CD4-positive, alpha-beta T cell treated with Interferon alpha-2 for 1 hour (primary cell): Measurements from ENCODE around the gene TTLL6.
"Not testable (repeated sequence)": the region's sequence is repeated elsewhere in the genome, so short reads cannot be mapped to it uniquely, and the experiment has no call there.

Experiments
- DNase-seq, 2 donors: peaks; one replicate each; pipeline ENCODE4 v3.0.0-alpha.2; 2020 to 2022

The TTLL6 gene

DNA sequence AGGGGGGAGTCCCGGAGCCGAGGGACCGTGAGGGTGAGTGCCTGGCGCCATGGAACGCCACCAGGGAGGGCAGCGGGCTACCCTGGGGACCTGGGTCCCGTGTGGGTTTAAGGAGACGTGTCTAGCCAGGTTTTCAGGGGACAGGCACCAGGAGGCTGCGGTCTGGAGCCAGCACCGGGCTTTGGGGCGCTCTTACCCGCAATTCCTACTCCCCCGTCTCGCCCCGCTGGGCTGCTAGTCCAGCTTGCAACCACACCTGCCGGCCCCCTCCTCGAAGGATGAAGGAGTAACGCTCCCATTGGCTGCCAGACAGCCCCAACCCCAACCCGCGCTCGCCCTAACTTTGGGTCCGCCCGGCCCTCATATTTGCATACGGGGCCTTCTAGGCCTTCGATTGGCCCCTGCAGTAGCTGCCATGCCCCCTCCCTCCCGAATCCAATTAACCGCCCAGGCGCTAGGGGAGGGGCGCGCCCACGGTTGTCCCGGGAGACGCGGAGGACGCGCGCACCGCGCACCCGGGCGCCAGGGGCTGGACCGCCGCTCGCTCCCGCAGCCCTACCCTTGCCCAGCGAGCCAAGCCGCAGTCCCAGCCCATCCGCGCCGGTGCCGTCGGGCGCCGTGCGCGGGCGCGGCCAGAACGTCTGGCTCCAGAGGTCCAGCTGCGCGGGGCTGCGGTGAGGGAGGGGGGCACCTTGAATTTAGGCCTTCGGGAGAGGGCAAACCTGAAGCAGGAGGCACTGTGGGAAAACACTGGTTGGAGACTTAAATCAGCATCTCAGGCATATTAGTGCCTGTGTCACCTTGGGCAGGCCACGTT is at the start of gene TTLL6:
Gene TTLL6, minus strand, starts transcription at position 456 of the 817 bp plus-strand sequence. Its CDS starts 157 bp downstream, at position 299.
- peak; percentile 71 to 84 for DNase-seq

DNA sequence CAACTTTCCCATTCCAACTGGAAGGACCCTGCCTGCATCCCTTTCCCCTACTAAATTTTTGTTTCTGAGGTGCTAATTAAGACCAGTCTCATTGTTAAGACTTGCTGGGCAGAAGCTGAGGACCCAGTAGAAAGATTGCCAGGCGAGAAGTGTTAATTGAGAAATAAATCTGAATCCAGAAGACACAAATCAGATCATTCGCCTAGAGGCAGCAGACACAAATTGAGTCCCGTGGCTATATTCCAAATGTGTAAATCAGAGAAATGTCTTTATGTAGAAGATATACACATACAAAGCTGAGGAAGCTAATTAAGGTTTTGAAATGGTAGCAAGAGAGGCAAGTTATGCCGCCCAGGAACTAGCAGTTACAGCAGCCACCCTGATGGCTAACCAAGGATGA is 43.4 kb upstream of the TTLL6 start:
- no peak for DNase-seq

DNA sequence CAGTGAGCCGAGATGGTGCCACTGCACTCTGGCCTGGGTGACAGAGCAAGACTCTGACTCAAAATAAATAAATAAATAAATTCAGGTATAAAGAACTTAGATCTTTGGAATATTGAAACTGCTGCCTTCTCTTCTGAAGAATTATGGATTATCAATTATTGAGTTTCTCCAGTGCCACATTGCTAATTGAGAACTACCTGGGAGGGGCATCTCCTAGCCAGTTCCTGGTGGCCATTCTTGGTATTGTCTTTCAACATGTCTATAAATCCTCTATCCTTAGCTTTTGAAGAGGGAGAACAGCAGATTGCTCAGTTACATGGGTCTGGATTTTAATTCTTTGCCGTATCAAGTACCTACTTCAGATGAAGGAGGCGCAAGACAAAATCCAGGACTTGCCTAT is 43.0 kb upstream of the TTLL6 start:
- no peak for DNase-seq

DNA sequence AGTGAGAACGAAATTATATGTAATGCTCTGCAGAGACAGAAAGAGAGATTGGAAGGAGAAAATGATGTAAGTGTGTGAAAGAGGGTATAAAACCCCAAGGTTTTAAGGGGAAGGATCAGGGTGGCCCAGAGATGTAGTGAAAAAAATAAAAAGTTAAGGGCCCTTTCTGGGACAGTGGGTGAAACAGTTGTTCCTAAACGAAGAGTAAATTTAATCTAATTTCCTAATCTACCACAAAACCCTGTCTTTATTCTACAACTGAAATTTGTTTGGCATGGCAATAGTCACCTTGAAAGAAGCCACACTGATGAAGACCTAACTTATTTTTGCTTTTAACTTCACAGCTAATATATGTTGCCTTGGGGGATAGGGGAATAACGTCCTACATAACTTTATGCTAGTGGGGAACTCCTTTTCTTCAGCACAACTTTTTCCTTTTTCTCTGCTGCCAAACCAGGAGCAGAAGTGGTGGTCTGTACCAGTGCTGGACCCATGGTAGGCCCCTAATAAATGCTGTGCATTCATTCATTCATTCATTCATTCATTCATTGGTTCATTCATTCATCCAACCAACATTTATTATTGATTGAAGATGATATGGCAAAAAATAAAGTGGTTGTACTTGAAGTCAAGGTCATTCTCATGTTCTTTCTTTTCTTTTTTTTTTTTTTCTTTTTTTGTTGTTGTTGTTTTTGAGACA is 39.2 kb upstream of the TTLL6 start:
- no peak for DNase-seq

DNA sequence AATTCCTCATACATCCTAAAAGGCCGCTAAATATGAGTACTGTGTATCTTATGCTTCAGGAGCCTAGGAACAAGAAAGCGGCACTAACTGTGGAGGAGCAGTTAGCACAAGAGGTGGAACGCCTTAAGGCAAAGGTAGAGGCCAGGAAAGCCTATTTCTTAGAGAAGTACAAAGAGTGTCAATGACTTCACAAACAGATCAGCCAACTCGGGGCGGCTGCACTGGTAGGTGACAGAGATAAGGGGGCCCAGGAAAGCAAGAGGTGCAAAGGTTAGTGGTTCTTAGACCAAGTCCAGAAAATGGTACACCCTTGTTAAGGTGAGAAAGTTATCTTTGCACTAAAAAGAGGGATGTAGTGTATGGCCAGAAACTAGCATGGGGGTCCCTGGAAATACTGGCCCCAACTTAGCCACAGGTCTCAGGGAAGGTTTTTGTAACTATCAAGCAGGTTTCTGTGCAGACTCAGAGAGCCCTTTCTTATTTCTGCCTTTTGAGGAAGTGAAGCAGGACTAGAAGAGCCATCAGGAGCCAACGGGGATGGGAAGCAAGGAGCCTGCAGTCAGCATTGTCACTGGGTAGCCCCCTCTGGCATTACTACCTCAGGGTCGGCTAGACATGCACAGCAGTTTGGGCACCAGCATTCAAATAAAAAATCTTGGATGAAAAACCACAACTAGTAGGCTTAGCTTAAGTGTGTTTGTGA is 37.9 kb upstream of the TTLL6 start:
- DNase-seq = no peak

DNA sequence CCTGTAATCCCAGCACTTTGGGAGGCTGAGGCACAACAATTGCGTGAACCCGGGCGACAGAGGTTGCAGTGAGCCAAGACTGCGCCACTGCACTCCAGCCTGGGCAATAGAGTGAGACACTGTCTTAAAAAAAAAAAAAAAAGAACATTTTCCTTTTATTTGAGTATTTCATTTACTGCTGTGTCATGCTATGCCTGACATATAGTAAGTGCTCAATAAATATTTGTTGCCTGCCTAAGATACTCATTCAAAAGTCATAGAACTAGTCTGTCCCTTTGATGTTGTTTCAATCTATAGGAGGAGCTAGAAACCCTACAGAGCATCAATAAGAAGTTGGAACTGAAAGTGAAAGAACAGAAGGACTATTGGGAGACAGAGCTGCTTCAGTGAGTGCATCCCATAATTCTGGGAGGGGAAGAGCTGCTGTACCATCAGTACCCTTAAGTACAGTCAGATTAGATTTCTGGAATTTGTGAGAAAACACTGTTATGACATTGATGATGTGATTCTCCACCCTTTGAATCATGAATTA is 33.8 kb upstream of the TTLL6 start:
- DNase-seq = peak in 1 of 2 donors; percentile 31

DNA sequence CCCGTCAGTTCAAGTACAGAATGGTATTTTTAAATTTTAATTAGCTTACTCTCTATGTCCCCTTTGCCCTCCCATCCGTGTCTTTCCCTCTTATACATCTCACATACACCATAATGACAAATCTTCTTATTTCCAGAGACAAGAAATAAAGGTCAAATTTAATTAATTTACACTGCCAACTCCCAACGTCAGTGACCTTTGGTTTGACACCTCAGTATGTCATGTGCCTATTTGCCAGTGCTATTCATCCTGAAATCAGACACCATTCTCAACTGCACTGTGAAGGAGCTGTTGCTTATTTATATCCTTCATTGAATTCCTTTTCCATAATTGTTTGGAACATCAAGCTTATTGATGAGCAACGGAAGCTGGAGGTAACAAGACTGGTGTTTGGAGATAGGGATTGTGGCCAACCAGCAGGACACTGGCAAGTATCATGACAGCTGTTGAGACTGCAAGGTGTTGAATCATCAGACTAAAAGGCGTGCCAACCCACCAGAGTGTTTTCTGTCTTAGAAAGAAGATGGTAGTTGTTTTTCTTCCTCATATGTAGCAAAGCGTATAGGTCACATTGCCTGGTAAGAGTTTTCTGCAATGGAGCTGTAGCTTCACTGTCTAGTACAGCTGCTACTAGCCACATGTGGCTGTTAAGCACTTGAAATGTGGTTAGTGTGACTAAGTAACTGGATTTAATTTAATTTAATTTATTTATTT is 26.3 kb upstream of the TTLL6 start:
- no peak for DNase-seq

DNA sequence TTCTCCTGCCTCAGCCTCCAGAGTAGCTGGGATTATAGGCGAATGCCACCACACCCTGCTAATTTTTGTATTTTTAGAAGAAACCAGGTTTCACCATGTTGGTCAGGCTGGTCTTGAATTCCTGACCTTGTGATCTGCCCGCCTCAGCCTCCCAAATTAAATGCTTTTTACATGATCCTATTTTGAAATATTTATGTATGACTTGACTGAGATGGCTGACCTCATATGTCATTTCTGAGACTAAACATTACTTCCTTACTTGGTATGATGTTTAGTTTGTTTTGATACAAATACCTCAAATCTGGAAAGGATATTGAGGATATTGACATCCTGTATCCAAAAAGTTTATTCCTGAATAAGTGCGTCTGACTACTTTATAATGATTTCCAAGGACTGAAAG is 25.7 kb upstream of the TTLL6 start:
- DNase-seq = no peak

DNA sequence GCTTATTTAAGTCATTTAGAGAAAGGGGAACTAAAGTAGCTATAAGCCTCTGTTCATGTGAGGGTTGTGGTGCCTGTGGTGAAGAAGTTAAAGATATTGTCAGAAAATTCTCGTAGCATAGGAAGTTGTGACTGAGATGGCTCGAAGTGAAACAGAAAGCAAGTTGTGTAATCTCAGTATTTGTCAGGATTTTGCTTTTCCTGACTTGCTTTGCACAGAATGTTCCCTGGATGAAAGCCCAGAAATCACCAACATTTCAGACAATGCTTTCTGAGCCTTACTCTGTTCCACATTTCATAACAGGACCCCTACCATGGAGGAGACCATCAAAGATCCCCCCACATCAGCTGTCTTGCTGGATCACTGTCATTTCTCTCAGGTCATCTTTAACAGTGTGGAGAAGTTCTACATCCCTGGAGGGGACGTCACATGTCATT is 24.4 kb upstream of the TTLL6 start:
- DNase-seq = peak; percentile 26 to 69

DNA sequence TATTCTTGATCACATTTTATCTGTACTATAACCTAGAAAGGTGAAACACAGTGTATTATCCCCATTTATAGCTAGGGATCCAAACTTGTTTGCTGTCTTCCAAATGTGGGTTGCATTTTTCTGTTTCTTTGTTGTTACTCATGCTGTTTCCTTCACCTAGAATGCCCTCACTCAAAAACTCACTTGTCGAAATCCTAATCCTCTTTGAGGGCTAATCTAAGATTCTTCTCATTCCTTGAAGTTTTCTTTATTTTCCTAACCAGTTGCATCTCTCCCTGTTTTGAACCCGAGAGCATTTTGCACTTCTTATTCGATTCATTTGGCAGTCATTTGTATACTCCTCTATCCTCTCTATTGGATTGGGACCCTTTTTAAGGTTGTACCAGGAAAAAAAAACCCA is 23.4 kb upstream of the TTLL6 start:
- DNase-seq = no peak

DNA sequence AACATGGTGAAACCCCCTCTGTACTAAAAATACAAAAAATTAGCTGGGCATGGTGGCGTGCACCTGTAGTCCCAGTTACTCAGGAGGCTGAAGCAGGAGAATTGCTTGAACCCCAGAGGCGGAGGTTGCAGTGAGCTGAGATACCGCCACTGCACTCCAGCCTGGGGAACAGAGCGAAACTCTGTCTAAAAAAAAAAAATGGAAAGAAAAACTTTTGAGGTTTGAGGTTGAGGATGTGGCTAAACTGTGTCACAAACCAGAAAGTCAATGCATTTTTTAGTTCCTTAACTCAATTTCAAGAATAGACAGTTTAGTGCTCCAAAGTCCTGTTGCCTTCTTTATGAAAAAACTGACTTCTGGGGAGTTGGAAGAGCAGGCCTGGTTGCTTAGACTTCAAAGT is 20.4 kb upstream of the TTLL6 start:
- DNase-seq = peak in 1 of 2 donors; percentile 56

DNA sequence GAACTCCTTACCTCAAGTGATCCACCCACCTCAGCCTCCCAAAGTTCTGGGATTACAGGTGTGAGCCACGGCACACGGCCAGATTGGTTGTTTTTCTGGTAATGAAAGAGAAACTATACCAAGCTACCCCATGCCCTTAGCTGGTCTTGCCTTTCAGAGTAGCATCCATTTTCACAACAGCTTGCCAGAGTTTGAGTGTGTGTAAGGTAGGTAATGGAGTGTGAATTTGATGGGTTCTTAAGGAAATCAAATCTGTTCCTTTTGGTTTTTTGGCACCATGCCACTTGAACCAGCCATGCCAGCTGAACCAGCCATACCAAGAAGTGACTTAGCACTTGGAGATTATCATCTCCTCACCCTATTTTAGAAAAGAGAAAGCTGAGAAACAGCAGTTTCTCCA is 18.9 kb upstream of the TTLL6 start:
- peak in 1 of 2 donors; percentile 39 for DNase-seq

DNA sequence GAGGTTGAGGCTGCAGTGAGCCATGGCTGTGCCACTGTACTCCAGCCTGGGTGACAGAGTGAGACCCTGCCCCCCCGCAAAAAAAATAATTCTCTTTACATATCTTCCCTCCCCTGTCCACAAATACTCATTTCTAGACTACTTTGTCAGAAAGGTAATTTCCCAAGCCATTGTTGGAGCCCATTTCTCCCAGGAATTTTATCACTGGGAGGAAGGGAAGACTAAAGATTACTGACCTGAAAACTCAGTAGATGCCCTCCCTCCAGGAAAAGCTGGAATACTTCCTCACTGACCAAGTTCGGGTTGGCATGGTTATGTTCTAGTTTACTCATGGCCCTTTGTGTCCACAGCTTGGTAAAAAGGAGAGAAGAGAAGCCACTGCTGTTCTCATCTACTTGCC is 17.9 kb upstream of the TTLL6 start:
- no peak for DNase-seq

DNA sequence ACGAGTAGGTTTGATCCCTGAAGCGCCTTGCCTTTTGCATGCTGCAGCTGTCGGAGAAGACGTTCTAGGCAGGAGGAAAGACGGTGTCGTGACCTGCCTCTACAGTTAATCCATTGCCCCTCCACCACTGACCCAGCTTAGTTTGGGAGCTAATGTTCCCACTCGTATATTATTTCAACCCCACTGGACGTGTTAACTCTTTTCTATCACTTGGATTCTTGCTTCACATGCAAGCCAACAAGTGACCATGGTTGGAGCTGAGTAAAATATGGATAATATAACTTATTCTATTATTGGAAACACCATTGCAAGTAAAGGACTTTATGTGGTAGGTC is 14.5 kb upstream of the TTLL6 start:
- DNase-seq = no peak

DNA sequence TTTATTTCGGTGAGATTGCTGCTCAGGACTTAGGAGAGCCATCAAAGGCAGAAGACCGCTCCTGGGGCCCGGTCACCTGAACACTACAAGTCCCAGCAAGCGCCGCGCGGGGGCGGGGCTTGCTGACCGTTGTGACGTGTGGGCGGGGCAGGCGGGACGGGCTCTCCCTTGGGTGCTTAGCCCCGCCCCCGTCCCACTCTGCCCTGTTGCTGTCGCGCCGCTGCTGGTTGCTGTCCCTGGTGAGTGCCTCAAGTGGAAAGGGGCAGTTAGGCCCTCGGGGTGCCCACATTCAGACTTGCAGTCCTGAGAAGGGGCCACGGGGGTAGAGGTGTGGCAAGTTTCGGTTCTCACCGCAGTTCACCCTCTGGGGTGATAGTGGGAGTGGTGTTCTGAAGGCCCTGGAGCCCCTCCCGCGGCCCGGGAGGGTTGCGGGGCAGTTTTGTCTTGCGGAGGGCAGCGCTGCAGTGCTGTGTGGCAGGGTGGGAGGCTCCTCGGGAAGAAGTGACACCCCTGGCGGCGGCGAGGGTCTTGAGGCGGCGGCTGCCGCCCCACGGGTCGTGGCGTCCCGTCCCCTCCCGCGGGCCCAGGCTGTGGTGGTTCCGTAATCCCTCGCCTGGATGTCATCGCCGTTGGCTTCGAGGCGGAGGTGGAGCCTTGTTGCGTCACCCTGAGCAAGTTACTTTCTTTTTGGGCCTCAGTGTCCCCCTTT is 14.0 kb upstream of the TTLL6 start, which contains the start of gene CALCOCO2:
Gene CALCOCO2, plus strand, starts transcription at position 196 of the 709 bp plus-strand sequence. CDS start 10,673 bp downstream, outside the sequence.
- DNase-seq = peak; percentile 92 to 93

DNA sequence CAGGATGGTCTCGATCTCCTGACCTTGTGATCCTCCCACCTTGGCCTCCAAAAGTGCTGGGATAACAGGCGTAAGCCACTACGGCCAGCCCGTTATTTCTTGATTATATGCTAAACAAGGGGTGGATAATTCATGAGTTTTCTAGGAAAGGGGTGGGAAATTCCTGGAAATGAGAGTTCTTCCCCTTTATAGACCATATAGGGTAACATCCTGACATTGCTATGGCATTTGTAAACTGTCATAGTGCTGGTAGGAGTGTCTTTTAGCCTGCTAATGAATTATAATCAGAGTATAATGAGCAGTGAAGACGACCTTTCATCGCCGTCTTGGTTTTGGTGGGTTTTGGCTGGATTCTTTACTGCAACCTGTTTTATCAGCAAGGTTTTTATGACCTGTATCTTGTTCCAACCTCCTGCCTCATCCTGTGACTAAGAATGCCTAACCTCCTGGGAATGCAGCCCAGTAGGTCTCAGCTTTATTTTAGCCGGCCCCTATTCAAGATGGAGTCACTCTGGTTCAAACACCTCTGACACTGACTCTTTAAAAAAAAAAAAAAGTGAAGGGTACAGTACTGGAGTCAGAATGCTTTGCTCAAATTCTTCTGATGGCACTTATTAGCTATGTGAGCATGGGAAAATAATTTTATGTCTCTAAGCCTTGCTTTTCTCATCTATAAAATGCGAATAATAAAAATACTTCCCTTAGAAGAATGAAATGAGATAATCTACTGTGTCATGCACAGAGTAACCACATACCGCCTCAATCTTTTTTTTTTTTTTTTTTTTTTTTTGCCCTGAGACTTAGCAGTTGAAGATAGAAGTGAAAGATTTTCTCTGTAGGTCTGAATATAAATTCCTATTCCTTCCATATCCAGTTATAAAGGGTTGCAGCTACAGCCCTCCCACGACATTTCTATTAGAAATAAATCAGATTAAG is 8.7 kb upstream of the TTLL6 start:
- DNase-seq = no peak

DNA sequence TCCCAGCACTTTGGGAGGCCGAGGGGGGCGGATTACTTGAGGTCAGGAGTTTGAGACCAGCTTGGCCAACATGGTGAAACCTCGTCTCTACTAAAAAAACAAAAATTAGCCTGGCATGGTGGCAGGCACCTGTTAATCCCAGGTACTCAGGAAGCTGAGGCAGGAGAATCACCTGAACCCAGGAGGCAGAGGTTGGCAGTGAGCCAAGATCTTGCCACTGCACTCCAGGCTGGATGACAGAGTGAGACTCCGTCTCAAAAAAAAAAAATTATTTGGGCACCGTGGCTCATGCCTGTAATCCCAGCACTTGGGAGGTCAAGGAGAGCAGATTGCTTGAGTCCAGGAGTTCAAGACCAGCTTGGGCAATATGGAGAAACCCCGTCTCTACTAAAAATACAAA is 3.9 kb upstream of the TTLL6 start:
- not testable (repeated sequence) for DNase-seq

DNA sequence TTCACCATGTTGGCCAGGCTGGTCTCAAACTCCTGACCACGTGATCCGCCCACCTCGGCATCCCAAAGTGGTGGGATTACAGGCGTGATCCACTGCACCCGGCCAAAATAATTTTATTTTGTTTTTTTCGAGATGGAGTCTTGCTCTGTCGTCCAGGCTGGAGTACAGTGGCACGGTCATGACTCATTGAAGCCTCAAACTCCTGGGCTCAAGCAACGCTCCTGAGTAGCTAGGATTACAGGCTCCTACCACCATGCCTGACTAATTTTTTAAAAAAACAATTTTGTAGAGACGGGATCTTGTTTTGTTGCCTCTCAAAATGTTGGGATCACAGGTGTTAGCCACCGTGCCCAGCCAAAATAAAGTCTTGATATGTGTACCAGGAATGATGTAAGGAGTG is 2.4 kb upstream of the TTLL6 start:
- DNase-seq = no peak

DNA sequence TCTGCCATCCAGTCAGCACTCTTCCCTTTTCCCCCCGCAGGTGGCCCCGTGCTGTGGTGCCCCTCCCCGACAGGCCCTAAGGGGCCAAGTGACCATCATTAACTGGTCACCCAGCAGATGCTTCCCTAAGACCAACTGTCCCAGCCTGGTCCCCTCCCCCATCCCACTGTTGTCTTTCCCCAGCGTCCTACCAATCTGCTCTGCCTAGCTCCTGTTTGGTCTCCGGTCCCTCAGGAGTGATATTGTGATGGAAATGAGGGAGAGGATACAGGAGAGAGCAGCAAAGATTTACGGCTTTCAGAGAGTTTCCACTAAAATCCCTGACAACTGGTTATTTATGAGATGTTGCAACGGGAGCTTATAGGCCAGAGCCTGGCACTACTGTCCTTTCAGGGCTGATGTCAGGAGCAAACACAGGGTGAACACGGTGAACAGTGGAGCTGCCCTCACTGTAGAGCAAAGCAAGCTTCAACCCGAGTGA is 1.4 kb upstream of the TTLL6 start:
- no peak for DNase-seq

DNA sequence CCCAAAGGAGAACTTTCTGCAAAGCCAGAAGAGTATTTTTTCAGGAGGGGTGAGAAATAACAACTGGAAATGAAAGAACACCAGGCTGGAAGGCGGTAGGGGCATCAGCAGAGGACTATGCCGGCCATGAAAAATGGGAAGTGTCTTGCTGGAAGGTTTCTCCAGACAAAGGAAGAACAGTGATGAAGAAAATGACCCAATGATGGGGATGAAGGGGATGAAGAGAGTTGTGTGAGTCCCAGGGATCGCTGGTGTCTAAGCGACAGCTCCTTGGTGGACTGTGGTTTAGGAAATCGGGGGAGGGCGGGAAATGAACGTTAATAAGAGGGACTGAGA is 623 bp downstream of the TTLL6 start:
- DNase-seq = no peak

DNA sequence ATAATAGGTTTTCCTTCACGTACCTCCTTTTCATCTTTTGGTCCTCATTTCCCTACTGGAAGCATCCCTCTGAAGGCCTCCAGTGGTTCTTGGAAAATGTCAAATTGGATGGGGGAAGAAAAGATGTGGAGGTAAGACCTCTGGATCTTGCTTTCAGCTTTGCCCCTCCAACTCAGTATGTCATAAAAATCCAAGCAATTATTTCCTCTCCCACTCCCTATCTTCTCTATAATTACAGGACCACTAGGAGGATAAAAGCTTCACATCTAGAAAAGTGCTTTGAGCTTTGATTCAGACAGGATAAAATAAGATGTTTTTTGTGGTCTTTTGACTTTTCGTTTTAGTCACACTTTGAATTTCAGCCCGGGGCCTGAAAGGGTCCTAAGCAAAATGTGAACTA is 1.7 kb downstream of the TTLL6 start:
- DNase-seq = no peak
